Neural progenitor cell (in vitro differentiated cells): Measurements from ENCODE around the gene JDP2. TPM values are rescaled to one million over a fixed set of nuclear protein-coding genes. Genes with fewer than 3 reads are reported as not detected.

Experiments used
- DNase-seq: peaks from one replicate; pipeline ENCODE4 v3.0.0-alpha.2; 2016; ENCODE audit warnings: low spot score
- H2AFZ ChIP-seq: fragments of 200-600 bp; sonication (generic); replicated peaks from 2 replicates; pipeline ENCODE4 v1.6.1; 2016; ENCODE audit warnings: antibody characterized with exemption
- H3F3A ChIP-seq: fragments of 200-600 bp; sonication (generic); 2 replicates; pipeline ENCODE4 v1.6.1; 2016; ENCODE audit warnings: antibody characterized with exemption, low read depth
- H3K27ac ChIP-seq: fragments of 200-600 bp; sonication (generic); 2 replicates; pipeline ENCODE4 v1.5.1; 2016; ENCODE audit warnings: mild to moderate bottlenecking
- H3K27me3 ChIP-seq: fragments of 200-600 bp; sonication (generic); 2 replicates; pipeline ENCODE4 v1.6.1; 2016; ENCODE audit warnings: mild to moderate bottlenecking, moderate library complexity
- H3K36me3 ChIP-seq: fragments of 200-600 bp; sonication (generic); 2 replicates; pipeline ENCODE4 v1.5.1; 2016
- H3K4me1 ChIP-seq: fragments of 200-600 bp; sonication (generic); 2 replicates; pipeline ENCODE4 v1.6.1; 2016; ENCODE audit warnings: mixed run types
- H3K4me2 ChIP-seq: fragments of 200-600 bp; sonication (generic); 2 replicates; pipeline ENCODE4 v1.6.1; 2016
- H3K4me3 ChIP-seq: fragments of 200-600 bp; sonication (generic); 2 replicates; pipeline ENCODE4 v1.5.1; 2016
- H3K79me2 ChIP-seq: fragments of 200-600 bp; sonication (generic); 2 replicates; pipeline ENCODE4 v1.6.1; 2016; ENCODE audit warnings: low read depth
- H3K9ac ChIP-seq: fragments of 200-600 bp; sonication (generic); 2 replicates; pipeline ENCODE4 v1.6.1; 2016
- H3K9me3 ChIP-seq: fragments of 200-600 bp; sonication (generic); 2 replicates; pipeline ENCODE4 v1.5.1; 2016; ENCODE audit warnings: low read depth
- H4K20me1 ChIP-seq: fragments of 200-600 bp; sonication (generic); 2 replicates; pipeline ENCODE4 v1.6.1; 2016; ENCODE audit warnings: low read depth
- H3K27ac Mint-ChIP-seq: 3 replicates; pipeline ENCODE4 v1.8.0; 2021; ENCODE audit warnings: mixed read lengths
- H3K27me3 Mint-ChIP-seq: 2 replicates; pipeline ENCODE4 v1.8.0; 2022; ENCODE audit warnings: low read depth, mild to moderate bottlenecking, inconsistent platforms, moderate library complexity, mixed read lengths; ENCODE audit not compliant: insufficient read depth
- H3K36me3 Mint-ChIP-seq: 3 replicates; pipeline ENCODE4 v1.8.0; 2021; ENCODE audit warnings: mixed read lengths
- H3K4me1 Mint-ChIP-seq: 3 replicates; pipeline ENCODE4 v1.8.0; 2021; ENCODE audit warnings: mixed read lengths
- H3K4me3 Mint-ChIP-seq: 3 replicates; pipeline ENCODE4 v1.8.0; 2021; ENCODE audit warnings: mild to moderate bottlenecking, moderate library complexity, mixed read lengths
- H3K9me3 Mint-ChIP-seq: 3 replicates; pipeline ENCODE4 v1.8.0; 2020; ENCODE audit warnings: mixed read lengths
- CTCF ChIP-seq: fragments of 200-600 bp; sonication (generic); IDR thresholded peaks from 2 replicates; pipeline ENCODE4 v1.5.1; 2017; ENCODE audit warnings: antibody characterized with exemption, mild to moderate bottlenecking
- EZH2 ChIP-seq: fragments of 200-600 bp; sonication (generic); IDR thresholded peaks from 2 replicates; pipeline ENCODE4 v1.6.1; 2017; ENCODE audit warnings: antibody characterized with exemption, mild to moderate bottlenecking, moderate library complexity
- EZH2phosphoT487 ChIP-seq: fragments of 200-600 bp; sonication (generic); IDR thresholded peaks from 2 replicates; pipeline ENCODE4 v1.6.1; 2017; ENCODE audit warnings: antibody characterized with exemption
- total RNA-seq: library from RNA; depleted of rRNA; stranded (reverse); fragments of >200 nt; gene quantifications from 2 replicates; pipeline ENCODE4 v1.2.3, GENCODE V29; 2015; ENCODE audit warnings: low replicate concordance

Gene JDP2
- total RNA-seq, 1 donor from 2014 or later, result 2.5 TPM

- Mint-ChIP-seq H3K27ac (no peak overlapping the region), H3K9me3 (no peaks in the 10 kb centered on the region), H3K36me3 (no peaks in the 10 kb centered on the region), H3K4me1 (peaks cover 3% of the 10 kb centered on the region), H3K4me3 (no peak overlapping the region), H3K27me3 (peaks cover 2% of the 10 kb centered on the region)
- no peaks in the 10 kb centered on the region for H3K79me2 ChIP-seq
- no peaks in the 10 kb centered on the region for H4K20me1 ChIP-seq
- no peaks in the 10 kb centered on the region for H3K9me3 ChIP-seq
- H3K27ac ChIP-seq, result no peak overlapping the region
- H2AFZ ChIP-seq, result no peak overlapping the region
- DNase-seq, result no peak
- no peak overlapping the region for H3K9ac ChIP-seq
- TF ChIP-seq CTCF (no peak), EZH2phosphoT487 (no peak), EZH2 (no peak)
- no peaks in the 10 kb centered on the region for H3K27me3 ChIP-seq
- no peaks in the 10 kb centered on the region for H3K36me3 ChIP-seq
- peaks cover 6% of the 10 kb centered on the region for H3K4me1 ChIP-seq
- H3K4me2 ChIP-seq, result no peak overlapping the region
- H3K4me3 ChIP-seq, result no peak overlapping the region
- no peaks in the 10 kb centered on the region for H3F3A ChIP-seq
Measured at GRCh38 chr14:75435473-75435872, 7.7 kb downstream of the JDP2 start.

- Mint-ChIP-seq H3K27ac (no peak overlapping the region), H3K36me3 (no peaks in the 10 kb centered on the region)
Measured at GRCh38 chr14:75437201-75438143, 9.7 kb downstream of the JDP2 start.

GRCh38 chr14:75438486-75439080, 10.8 kb downstream of the JDP2 start:
- H3K79me2 ChIP-seq, result no peaks in the 10 kb centered on the region
- no peak overlapping the region for H3K27ac Mint-ChIP-seq

More at GRCh38 chr14:75437201-75438143, 9.7 kb downstream of the JDP2 start:
- Mint-ChIP-seq H3K9me3 (no peaks in the 10 kb centered on the region), H3K4me3 (no peak overlapping the region), H3K27me3 (peaks cover 2% of the 10 kb centered on the region), H3K4me1 (peaks cover 9% of the 10 kb centered on the region)
- Histone ChIP-seq H4K20me1 (no peaks in the 10 kb centered on the region), H3K27me3 (no peaks in the 10 kb centered on the region), H3K4me2 (no peak overlapping the region), H3K27ac (no peak overlapping the region), H2AFZ (no peak overlapping the region), H3K9me3 (no peaks in the 10 kb centered on the region), H3K9ac (no peak overlapping the region), H3K36me3 (no peaks in the 10 kb centered on the region), H3K4me1 (peaks cover 6% of the 10 kb centered on the region), H3K4me3 (no peak overlapping the region), H3K79me2 (no peaks in the 10 kb centered on the region), H3F3A (no peaks in the 10 kb centered on the region)
- DNase-seq, result no peak
- TF ChIP-seq EZH2phosphoT487 (no peak), EZH2 (no peak), CTCF (no peak)

More at GRCh38 chr14:75438486-75439080, 10.8 kb downstream of the JDP2 start:
- Mint-ChIP-seq H3K4me1 (peaks cover 9% of the 10 kb centered on the region), H3K36me3 (no peaks in the 10 kb centered on the region), H3K4me3 (no peak overlapping the region), H3K27me3 (peaks cover under 1% of the 10 kb centered on the region), H3K9me3 (no peaks in the 10 kb centered on the region)
- Histone ChIP-seq H2AFZ (peak overlapping the region; percentile 7), H3K9ac (no peak overlapping the region), H3K36me3 (no peaks in the 10 kb centered on the region), H3K4me2 (no peak overlapping the region), H3F3A (no peaks in the 10 kb centered on the region), H4K20me1 (no peaks in the 10 kb centered on the region), H3K27me3 (no peaks in the 10 kb centered on the region), H3K4me3 (no peak overlapping the region), H3K27ac (no peak overlapping the region), H3K4me1 (peaks cover 6% of the 10 kb centered on the region), H3K9me3 (no peaks in the 10 kb centered on the region)
- no peak for TF ChIP-seq EZH2phosphoT487
- no peak for TF ChIP-seq CTCF
- no peak for TF ChIP-seq EZH2
- no peak for DNase-seq
